Smooth muscle cell (in vitro differentiated cells): Measurements from ENCODE around the gene FHDC1. TPM values are rescaled to one million over a fixed set of nuclear protein-coding genes. Genes with fewer than 3 reads are reported as not detected.

Experiments
- DNase-seq: peaks from one replicate; lab custom pipeline; 2025; ENCODE audit not compliant: unreplicated experiment; lab: John Stamatoyannopoulos, UW
- H2AFZ ChIP-seq: fragments of 200-600 bp; sonication (generic); 2 replicates; pipeline ENCODE4 v1.6.0; 2016; ENCODE audit warnings: antibody characterized with exemption, low read depth, mild to moderate bottlenecking
- H3F3A ChIP-seq: fragments of 200-600 bp; sonication (generic); 2 replicates; pipeline ENCODE4 v1.6.0; 2017; ENCODE audit warnings: antibody characterized with exemption, low read depth
- H3K27ac ChIP-seq: fragments of 200-600 bp; sonication (generic); 2 replicates; pipeline ENCODE4 v1.5.1; 2016; ENCODE audit warnings: low read depth, mild to moderate bottlenecking
- H3K27me3 ChIP-seq: fragments of 200-600 bp; sonication (generic); 2 replicates; pipeline ENCODE4 v1.6.1; 2016; ENCODE audit warnings: low read depth, mild to moderate bottlenecking
- H3K36me3 ChIP-seq: fragments of 200-600 bp; sonication (generic); 2 replicates; pipeline ENCODE4 v1.5.1; 2016; ENCODE audit warnings: low read depth
- H3K4me1 ChIP-seq: fragments of 200-600 bp; sonication (generic); 2 replicates; pipeline ENCODE4 v1.5.1; 2016; ENCODE audit warnings: low read depth
- H3K4me2 ChIP-seq: fragments of 200-600 bp; sonication (generic); 2 replicates; pipeline ENCODE4 v1.6.0; 2016; ENCODE audit warnings: mild to moderate bottlenecking
- H3K4me3 ChIP-seq: fragments of 200-600 bp; sonication (generic); 2 replicates; pipeline ENCODE4 v1.5.1; 2016; ENCODE audit warnings: mild to moderate bottlenecking
- H3K79me2 ChIP-seq: fragments of 200-600 bp; sonication (generic); 2 replicates; pipeline ENCODE4 v1.6.0; 2016; ENCODE audit warnings: low read depth, mild to moderate bottlenecking
- H3K9ac ChIP-seq: fragments of 200-600 bp; sonication (generic); 2 replicates; pipeline ENCODE4 v1.6.0; 2016; ENCODE audit warnings: low read depth
- H3K9me3 ChIP-seq: fragments of 200-600 bp; sonication (generic); replicated peaks from 2 replicates; pipeline ENCODE4 v1.5.1; 2016; ENCODE audit warnings: low read depth
- H4K20me1 ChIP-seq: fragments of 200-600 bp; sonication (generic); 2 replicates; pipeline ENCODE4 v1.6.0; 2016; ENCODE audit warnings: low read depth
- WGBS: methylation state at CpG from one replicate; pipeline ENCODE4 v1.1.7; 2016; ENCODE audit warnings: low lambda C conversion rate; 5-methylcytosine and 5-hydroxymethylcytosine counted together
- polyA plus RNA-seq: library from polyadenylated mRNA; unstranded; fragments of >200 nt; fragmentation: Nextera tagmentation; extraction: Ambion mirVana; gene quantifications from 2 replicates; pipeline ENCODE4 v1.2.1, GENCODE V29; 2016
- total RNA-seq: library from RNA; depleted of rRNA; stranded (reverse); fragments of >200 nt; gene quantifications from 2 replicates; pipeline ENCODE4 v1.2.3, GENCODE V29; 2014
- TF ChIP-seq, protein P1 (sequence below): fragments of 200-600 bp; sonication (generic); IDR thresholded peaks from 2 replicates; pipeline ENCODE4 v1.5.1; 2017; ENCODE audit warnings: borderline replicate concordance, mild to moderate bottlenecking, antibody characterized with exemption; ENCODE audit not compliant: insufficient read depth, poor library complexity, severe bottlenecking

Gene FHDC1
- total and polyA plus RNA-seq, 2 experiments from 2014 or later: 0.49 to 3.0 TPM

DNA sequence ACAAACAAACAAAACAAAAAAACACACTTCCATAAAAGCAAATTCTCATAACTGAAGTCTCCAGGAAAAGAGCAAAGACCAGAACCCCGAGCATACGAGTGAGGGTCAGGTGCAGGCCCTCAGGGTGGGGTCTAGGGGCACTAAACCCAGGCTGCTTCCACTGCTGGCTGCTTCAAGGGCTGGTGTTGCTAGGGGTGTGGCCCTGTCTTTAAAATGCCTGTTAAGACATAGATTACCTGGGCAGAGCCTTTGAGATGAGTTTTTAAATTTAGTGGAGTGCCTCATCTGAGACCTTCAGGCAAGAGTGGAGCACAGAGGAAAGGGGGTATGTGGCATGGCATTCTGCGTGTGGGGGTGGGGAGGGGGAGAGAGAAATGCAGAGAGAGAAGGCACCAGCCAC is 87.0 kb downstream of the FHDC1 start:
- no peak overlapping the region for H3K4me3 ChIP-seq
- H3K4me2 ChIP-seq: no peak overlapping the region
- H3K27ac ChIP-seq: no peak overlapping the region
- H3K4me1 ChIP-seq: no peaks in the 10 kb centered on the region
- H4K20me1 ChIP-seq: no peaks in the 10 kb centered on the region
- no peaks in the 10 kb centered on the region for H3K27me3 ChIP-seq
- no peak for DNase-seq
- no peaks in the 10 kb centered on the region for H3K79me2 ChIP-seq
- no peak overlapping the region for H3K9ac ChIP-seq
- TF ChIP-seq, protein P1, sequence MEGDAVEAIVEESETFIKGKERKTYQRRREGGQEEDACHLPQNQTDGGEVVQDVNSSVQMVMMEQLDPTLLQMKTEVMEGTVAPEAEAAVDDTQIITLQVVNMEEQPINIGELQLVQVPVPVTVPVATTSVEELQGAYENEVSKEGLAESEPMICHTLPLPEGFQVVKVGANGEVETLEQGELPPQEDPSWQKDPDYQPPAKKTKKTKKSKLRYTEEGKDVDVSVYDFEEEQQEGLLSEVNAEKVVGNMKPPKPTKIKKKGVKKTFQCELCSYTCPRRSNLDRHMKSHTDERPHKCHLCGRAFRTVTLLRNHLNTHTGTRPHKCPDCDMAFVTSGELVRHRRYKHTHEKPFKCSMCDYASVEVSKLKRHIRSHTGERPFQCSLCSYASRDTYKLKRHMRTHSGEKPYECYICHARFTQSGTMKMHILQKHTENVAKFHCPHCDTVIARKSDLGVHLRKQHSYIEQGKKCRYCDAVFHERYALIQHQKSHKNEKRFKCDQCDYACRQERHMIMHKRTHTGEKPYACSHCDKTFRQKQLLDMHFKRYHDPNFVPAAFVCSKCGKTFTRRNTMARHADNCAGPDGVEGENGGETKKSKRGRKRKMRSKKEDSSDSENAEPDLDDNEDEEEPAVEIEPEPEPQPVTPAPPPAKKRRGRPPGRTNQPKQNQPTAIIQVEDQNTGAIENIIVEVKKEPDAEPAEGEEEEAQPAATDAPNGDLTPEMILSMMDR: no peak
- H3K36me3 ChIP-seq: no peaks in the 10 kb centered on the region
- 58% methylated on average over 3 of the region's 3 CpGs for WGBS
- no peak overlapping the region for H2AFZ ChIP-seq
- H3K9me3 ChIP-seq: peaks cover 4% of the 10 kb centered on the region
- H3F3A ChIP-seq: no peaks in the 10 kb centered on the region

DNA sequence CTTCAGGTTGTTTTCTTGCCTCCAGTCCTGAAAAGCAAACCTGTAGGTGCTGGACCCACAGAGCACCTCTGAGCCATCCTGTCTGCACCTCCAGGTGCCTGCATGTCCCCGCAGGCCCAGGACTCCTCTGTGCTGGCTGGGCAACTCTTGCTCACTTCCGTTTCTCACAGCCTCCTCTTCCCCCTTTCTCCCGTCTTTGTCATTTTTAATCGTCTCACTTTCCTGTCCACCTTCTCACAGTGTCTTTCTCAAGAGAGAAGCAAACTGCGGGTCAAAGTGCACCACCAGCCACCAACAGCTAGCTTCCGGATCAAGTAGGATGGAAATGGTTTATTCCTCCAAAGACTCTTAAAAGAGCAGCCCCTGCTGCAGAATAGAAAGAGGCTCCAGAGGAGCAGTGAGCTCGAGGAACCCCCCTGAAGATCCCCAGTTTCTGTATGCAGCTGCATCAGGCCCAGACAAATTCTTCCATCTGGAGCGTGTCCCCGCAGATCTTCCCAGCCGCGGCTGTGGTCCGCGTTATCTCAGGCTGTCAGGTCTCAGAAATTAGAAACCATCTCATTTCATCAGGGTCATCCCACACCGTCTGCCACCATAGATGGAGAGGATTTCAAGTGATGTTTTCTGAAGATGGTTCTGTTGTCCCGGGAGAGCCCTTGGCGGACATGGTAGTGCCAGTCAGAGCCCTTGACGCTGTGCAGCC is 87.7 kb downstream of the FHDC1 start:
- Histone ChIP-seq H3K27me3 (no peaks in the 10 kb centered on the region), H2AFZ (no peak overlapping the region), H3K9me3 (peaks cover 4% of the 10 kb centered on the region), H3F3A (no peaks in the 10 kb centered on the region), H3K36me3 (no peaks in the 10 kb centered on the region), H3K4me3 (no peak overlapping the region), H4K20me1 (no peaks in the 10 kb centered on the region), H3K79me2 (no peaks in the 10 kb centered on the region), H3K9ac (no peak overlapping the region), H3K4me1 (no peaks in the 10 kb centered on the region), H3K27ac (no peak overlapping the region), H3K4me2 (no peak overlapping the region)
- TF ChIP-seq, protein P1: no peak
- DNase-seq: no peak
- 85% methylated on average over 17 of the region's 17 CpGs for WGBS

DNA sequence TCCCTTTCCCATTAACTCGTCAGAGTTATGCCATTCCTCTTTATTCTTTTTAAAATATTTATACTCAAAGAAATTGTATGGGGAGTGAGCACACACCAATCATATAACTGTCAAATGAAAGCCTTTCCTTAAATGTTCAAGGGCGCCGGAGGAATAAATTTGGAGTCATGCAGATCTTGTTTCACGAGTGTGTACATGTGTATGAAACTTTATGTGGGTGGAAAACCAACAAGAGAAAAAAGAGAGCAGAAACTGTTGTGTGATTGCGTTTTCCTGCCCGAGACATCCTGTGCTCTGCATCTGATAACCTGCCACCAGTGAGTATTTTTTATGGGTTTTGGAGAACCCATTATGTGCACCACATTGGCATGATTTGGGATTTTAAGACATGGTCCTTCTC is 88.3 kb downstream of the FHDC1 start:
- Histone ChIP-seq H3K4me1 (no peaks in the 10 kb centered on the region), H3K36me3 (no peaks in the 10 kb centered on the region), H3K79me2 (no peaks in the 10 kb centered on the region), H3K4me2 (no peak overlapping the region), H3K9ac (no peak overlapping the region), H3K27ac (no peak overlapping the region), H3K9me3 (peaks cover 4% of the 10 kb centered on the region), H3K4me3 (no peak overlapping the region), H2AFZ (no peak overlapping the region), H3K27me3 (no peaks in the 10 kb centered on the region), H4K20me1 (no peaks in the 10 kb centered on the region), H3F3A (no peaks in the 10 kb centered on the region)
- TF ChIP-seq, protein P1: no peak
- 88% methylated on average over 6 of the region's 6 CpGs for WGBS
- no peak for DNase-seq

DNA sequence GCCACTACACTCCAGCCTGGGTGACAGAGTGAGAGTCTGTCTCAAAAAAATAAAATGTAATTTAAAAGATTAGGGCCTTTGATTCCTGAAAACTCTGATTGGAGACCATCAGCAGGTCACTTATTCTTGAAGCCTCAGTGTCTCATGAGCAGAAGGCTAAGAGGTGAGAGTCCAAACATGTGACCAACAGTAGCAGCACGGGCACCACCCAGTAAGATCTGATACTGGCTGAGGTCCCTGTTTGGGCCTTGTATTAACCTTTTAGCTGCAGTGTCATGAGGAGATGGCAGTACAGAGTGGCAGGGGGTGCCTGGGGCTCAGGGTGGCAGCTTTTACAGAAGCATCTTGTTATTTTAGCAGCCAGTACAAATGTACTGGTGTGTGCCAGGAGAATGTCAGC is 89.3 kb downstream of the FHDC1 start:
- H3K4me3 ChIP-seq: no peak overlapping the region
- H3K4me2 ChIP-seq: no peak overlapping the region
- H3K9ac ChIP-seq: no peak overlapping the region
- no peaks in the 10 kb centered on the region for H3F3A ChIP-seq
- H3K4me1 ChIP-seq: no peaks in the 10 kb centered on the region
- DNase-seq: no peak
- no peaks in the 10 kb centered on the region for H3K79me2 ChIP-seq
- TF ChIP-seq, protein P1: no peak
- H2AFZ ChIP-seq: no peak overlapping the region
- no peak overlapping the region for H3K27ac ChIP-seq
- 72% methylated on average over 1 of the region's 1 CpG for WGBS
- H4K20me1 ChIP-seq: no peaks in the 10 kb centered on the region
- peaks cover 4% of the 10 kb centered on the region for H3K9me3 ChIP-seq
- H3K36me3 ChIP-seq: no peaks in the 10 kb centered on the region
- no peaks in the 10 kb centered on the region for H3K27me3 ChIP-seq
